Fibroblast of lung (primary cell): ENCODE data around the gene URAD.

Source experiments
- CTCF ChIP-seq, 2 donors: IDR thresholded peaks in 1 of 2; conservative IDR thresholded peaks in 1 of 2; 1 replicate in 1 of 2; 2 replicates in 1 of 2; pipeline ENCODE4 v1.5.1; 2011 to 2012; ENCODE audit warnings: low read length in 2 of 2, control low read depth in 1 of 2, inconsistent platforms in 1 of 2, low read depth in 1 of 2, mild to moderate bottlenecking in 1 of 2
- EZH2 ChIP-seq: IDR thresholded peaks from 2 replicates; pipeline ENCODE4 v1.5.1; 2012; ENCODE audit warnings: low read length, control low read depth, mild to moderate bottlenecking; ENCODE audit errors: missing control alignments

GRCh38 chr13:27929868-27930267, 58.6 kb downstream of the URAD start:
- TF ChIP-seq CTCF (conservative IDR thresholded peaks at IDR 0.05 in 1 of 2, IDR thresholded peaks at IDR 0.05 in 1 of 2; ENCODE audit: low read depth in 1 of 2, low read length in 2 of 2) = no peak
- no peak for TF ChIP-seq EZH2
